B cell (primary cell): Measurements from ENCODE around the gene MRTFA. TPM values are rescaled to one million over a fixed set of nuclear protein-coding genes. Genes with fewer than 3 reads are reported as not detected.

Source experiments
- ATAC-seq: fragments of 200-7000 bp; cut with Tn5 transposase; one replicate; pipeline ENCODE4 v1.10.0; 2021; ENCODE audit warnings: low read depth, mild to moderate bottlenecking, moderate number of reproducible peaks, moderate library complexity
- CTCF ChIA-PET: fragments of 350-600 bp; sonication (Branson Sonifier 250); formaldehyde crosslinking; loops from one replicate; lab custom pipeline; 2021; ENCODE audit warnings: antibody characterized with exemption, inconsistent platforms; lab: Charles Lee
- POLR2A ChIA-PET: fragments of 350-600 bp; sonication (Branson Sonifier 250); formaldehyde crosslinking; loops from one replicate; lab custom pipeline; 2021; ENCODE audit warnings: antibody characterized with exemption; lab: Charles Lee
- DNase-seq: peaks from one replicate; pipeline ENCODE4 v3.0.0; 2013
- H2AFZ ChIP-seq: 2 replicates; pipeline ENCODE4 v1.6.1; 2012; ENCODE audit warnings: mild to moderate bottlenecking, low read depth, low read length; ENCODE audit not compliant: insufficient read depth, poor library complexity, severe bottlenecking
- H3K27ac ChIP-seq, 2 donors: 1 replicate in 1 of 2; 2 replicates in 1 of 2; pipeline ENCODE4 v1.5.1; 2012 to 2013; ENCODE audit warnings: low read length in 2 of 2, mild to moderate bottlenecking in 2 of 2, moderate library complexity in 1 of 2
- H3K27me3 ChIP-seq, 4 experiments: fragments of 200-600 bp in 1 of 4; sonication (generic) in 1 of 4; replicated peaks in 1 of 4; 1 replicate in 2 of 4; 2 replicates in 2 of 4; pipeline versions ENCODE4 v1.6.1 to v1.7.0; 2013 to 2016; ENCODE audit warnings: low read length in 3 of 4, mild to moderate bottlenecking in 2 of 4, mixed read lengths in 1 of 4, moderate library complexity in 1 of 4; ENCODE audit not compliant: insufficient read depth in 4 of 4, control insufficient read depth in 3 of 4; ENCODE audit errors: control extremely low read depth in 1 of 4
- H3K36me3 ChIP-seq, 2 experiments: replicated peaks in 1 of 2; 1 replicate in 1 of 2; 2 replicates in 1 of 2; pipeline versions ENCODE4 v1.6.1 to v1.7.1; 2013; ENCODE audit warnings: low read length in 1 of 2; ENCODE audit not compliant: insufficient read depth in 2 of 2, control insufficient read depth in 1 of 2; ENCODE audit errors: control extremely low read depth in 1 of 2, extremely low read depth in 1 of 2
- H3K4me1 ChIP-seq, 2 donors: fragments of 200-600 bp in 1 of 2; sonication (generic) in 1 of 2; 1 replicate in 1 of 2; 2 replicates in 1 of 2; pipeline versions ENCODE4 v1.5.1 to v1.6.1; 2013 to 2017; ENCODE audit warnings: low read length in 2 of 2; ENCODE audit not compliant: control insufficient read depth in 2 of 2, insufficient read depth in 2 of 2
- H3K4me2 ChIP-seq: replicated peaks from 2 replicates; pipeline ENCODE3; 2012; ENCODE audit warnings: mild to moderate bottlenecking, low read depth, low read length; ENCODE audit not compliant: poor library complexity, severe bottlenecking
- H3K4me3 ChIP-seq, 5 experiments: fragments of 200-600 bp in 1 of 5; sonication (generic) in 1 of 5; 1 replicate in 3 of 5; 2 replicates in 2 of 5; pipeline versions ENCODE4 v1.5.1 to v1.7.0; 2011 to 2016; ENCODE audit warnings: low read length in 4 of 5, mild to moderate bottlenecking in 4 of 5, low read depth in 2 of 5, control low read depth in 1 of 5, moderate library complexity in 1 of 5; ENCODE audit not compliant: insufficient read depth in 1 of 5; ENCODE audit errors: control extremely low read depth in 1 of 5, extremely low read depth in 1 of 5
- H3K79me2 ChIP-seq: fragments of 200-600 bp; sonication (generic); one replicate; pipeline ENCODE4 v1.6.0; 2016; ENCODE audit warnings: low read length; ENCODE audit not compliant: control insufficient read depth, insufficient read depth
- H3K9ac ChIP-seq: fragments of 200-600 bp; sonication (generic); 2 replicates; pipeline ENCODE4 v1.6.1; 2017; ENCODE audit warnings: mild to moderate bottlenecking, low read length, moderate library complexity
- H3K9me3 ChIP-seq, 3 donors: one replicate each; pipeline versions ENCODE4 v1.6.1 to v1.7.1; 2013; ENCODE audit warnings: low read length in 2 of 3; ENCODE audit not compliant: control insufficient read depth in 2 of 3, insufficient read depth in 1 of 3; ENCODE audit errors: control extremely low read depth in 1 of 3
- H4K20me1 ChIP-seq: 2 replicates; pipeline ENCODE4 v1.6.0; 2012; ENCODE audit warnings: mild to moderate bottlenecking, low read length; ENCODE audit not compliant: insufficient read depth, control insufficient read depth, poor library complexity, severe bottlenecking
- H3K27ac Mint-ChIP-seq: one replicate; pipeline ENCODE4 v1.8.0; 2021; ENCODE audit warnings: mixed read lengths
- H3K27me3 Mint-ChIP-seq: one replicate; pipeline ENCODE4 v1.8.0; 2021; ENCODE audit warnings: mixed read lengths
- H3K4me1 Mint-ChIP-seq: one replicate; pipeline ENCODE4 v1.8.0; 2021; ENCODE audit warnings: mixed read lengths
- H3K4me3 Mint-ChIP-seq: one replicate; pipeline ENCODE4 v1.8.0; 2021; ENCODE audit warnings: mixed read lengths
- H3K9me3 Mint-ChIP-seq: one replicate; pipeline ENCODE4 v1.8.0; 2022; ENCODE audit warnings: mixed read lengths; ENCODE audit not compliant: insufficient read depth
- EZH2 ChIP-seq: IDR thresholded peaks from 2 replicates; pipeline ENCODE4 v1.6.1; 2012; ENCODE audit warnings: borderline replicate concordance, low read depth, mild to moderate bottlenecking, moderate library complexity, low read length; ENCODE audit not compliant: insufficient read depth, poor library complexity, severe bottlenecking
- WGBS: methylation state at CpG from one replicate; pipeline ENCODE4 v1.1.5; 2013; ENCODE audit warnings: missing lambda C conversion rate; ENCODE audit not compliant: insufficient coverage; 5-methylcytosine and 5-hydroxymethylcytosine counted together
- intact Hi-C: fragments of 100-400 bp; cut with micrococcal nuclease; formaldehyde crosslinking; loops from one replicate; pipeline ENCODE4 v1.10.0; 2022
- polyA plus RNA-seq: library from polyadenylated mRNA; depleted of rRNA; stranded (reverse); fragments of >200 nt; gene quantifications from 2 replicates; pipeline ENCODE4 v1.2.3, GENCODE V29; 2012
- total RNA-seq, 2 donors: library from RNA; stranded (reverse); fragments of 120-200 nt in 1 of 2; gene quantifications; 1 replicate in 1 of 2; 2 replicates in 1 of 2; pipeline versions ENCODE4 v1.2.3 to v1.2.4, GENCODE V29; 2013 to 2022
- TF ChIP-seq, protein P1 (sequence below): fragments of 200-600 bp; IDR thresholded peaks from one replicate; pipeline ENCODE4 v1.8.0; 2022; ENCODE audit warnings: antibody characterized with exemption, mild to moderate bottlenecking

The MRTFA gene
- total and polyA plus RNA-seq, 2 donors (not counting 1 experiment from before 2014, with no cell fraction given) = 28.9 to 82.6 TPM

DNA sequence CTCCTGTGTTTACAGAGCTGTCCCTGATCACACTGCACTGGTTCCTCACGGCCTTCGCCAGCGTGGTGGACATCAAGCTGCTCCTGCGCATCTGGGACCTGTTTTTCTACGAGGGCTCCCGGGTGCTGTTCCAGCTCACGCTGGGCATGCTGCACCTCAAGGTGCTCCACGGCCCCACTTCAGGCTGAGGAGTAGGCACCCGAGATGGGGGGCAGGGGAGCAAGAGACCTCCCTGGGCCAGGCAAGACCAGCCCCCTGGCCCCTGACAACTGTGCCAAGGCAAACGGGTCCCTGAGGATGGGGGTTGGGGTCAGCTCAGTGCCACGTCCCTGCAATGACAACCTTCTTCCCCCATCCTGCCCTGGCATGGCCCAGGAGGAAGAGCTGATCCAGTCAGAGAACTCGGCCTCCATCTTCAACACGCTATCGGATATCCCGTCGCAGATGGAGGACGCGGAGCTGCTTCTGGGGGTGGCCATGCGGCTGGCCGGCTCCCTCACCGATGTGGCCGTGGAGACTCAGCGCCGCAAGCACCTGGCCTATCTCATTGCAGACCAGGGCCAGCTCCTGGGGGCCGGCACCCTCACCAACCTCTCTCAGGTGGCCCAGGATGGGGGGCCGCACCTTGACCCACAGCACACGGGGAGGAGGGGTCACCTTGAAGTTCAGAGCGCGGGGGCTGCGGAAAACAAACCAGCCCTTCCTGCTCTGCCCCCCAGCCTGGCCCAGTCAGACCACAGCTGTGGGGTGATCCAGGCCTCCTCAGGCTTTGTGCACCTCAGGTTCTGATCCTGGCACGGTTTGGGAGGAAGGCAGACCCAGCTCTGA lies 230.2 kb downstream of the MRTFA start:
- H2AFZ ChIP-seq = no peak overlapping the region
- Mint-ChIP-seq H3K27ac (no peak overlapping the region), H3K4me1 (peaks cover 26% of the 10 kb centered on the region), H3K4me3 (no peak overlapping the region), H3K9me3 (no peaks in the 10 kb centered on the region), H3K27me3 (no peaks in the 10 kb centered on the region)
- CTCF ChIA-PET = interaction anchor here (1.2 kb wide), 1 partner anchor 30 kb away, joined by 4 read pairs; no protein-coding TSS in a partner anchor
- intact Hi-C loops = no loop called here
- no peak overlapping the region for H3K4me3 ChIP-seq
- POLR2A ChIA-PET = no interaction called here
- peaks cover 0 to 89% of the 10 kb centered on the region in 2 experiments for H3K36me3 ChIP-seq
- H4K20me1 ChIP-seq = peaks cover 5% of the 10 kb centered on the region
- no peak overlapping the region for H3K27ac ChIP-seq
- 96% methylated on average over 31 of the region's 31 CpGs for WGBS
- H3K9me3 ChIP-seq = no peaks in the 10 kb centered on the region
- H3K4me2 ChIP-seq = no peak overlapping the region
- H3K4me1 ChIP-seq = peaks cover 21% of the 10 kb centered on the region in 2 donors
- no peak overlapping the region for H3K9ac ChIP-seq
- TF ChIP-seq EZH2 = no peak
- TF ChIP-seq, protein P1, sequence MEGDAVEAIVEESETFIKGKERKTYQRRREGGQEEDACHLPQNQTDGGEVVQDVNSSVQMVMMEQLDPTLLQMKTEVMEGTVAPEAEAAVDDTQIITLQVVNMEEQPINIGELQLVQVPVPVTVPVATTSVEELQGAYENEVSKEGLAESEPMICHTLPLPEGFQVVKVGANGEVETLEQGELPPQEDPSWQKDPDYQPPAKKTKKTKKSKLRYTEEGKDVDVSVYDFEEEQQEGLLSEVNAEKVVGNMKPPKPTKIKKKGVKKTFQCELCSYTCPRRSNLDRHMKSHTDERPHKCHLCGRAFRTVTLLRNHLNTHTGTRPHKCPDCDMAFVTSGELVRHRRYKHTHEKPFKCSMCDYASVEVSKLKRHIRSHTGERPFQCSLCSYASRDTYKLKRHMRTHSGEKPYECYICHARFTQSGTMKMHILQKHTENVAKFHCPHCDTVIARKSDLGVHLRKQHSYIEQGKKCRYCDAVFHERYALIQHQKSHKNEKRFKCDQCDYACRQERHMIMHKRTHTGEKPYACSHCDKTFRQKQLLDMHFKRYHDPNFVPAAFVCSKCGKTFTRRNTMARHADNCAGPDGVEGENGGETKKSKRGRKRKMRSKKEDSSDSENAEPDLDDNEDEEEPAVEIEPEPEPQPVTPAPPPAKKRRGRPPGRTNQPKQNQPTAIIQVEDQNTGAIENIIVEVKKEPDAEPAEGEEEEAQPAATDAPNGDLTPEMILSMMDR = no peak
- H3K27me3 ChIP-seq = no peaks in the 10 kb centered on the region
- no peak for ATAC-seq
- no peak for DNase-seq
- peaks cover 48% of the 10 kb centered on the region for H3K79me2 ChIP-seq
